Measurements from ENCODE around the gene DTD2. TPM values are rescaled to one million over a fixed set of nuclear protein-coding genes. Genes with fewer than 3 reads are reported as not detected.

DTD2 gene
- total RNA-seq, 1 experiment from 2014 or later, result 36.8 TPM

- no peak for TF ChIP-seq EZH2phosphoT487 (IDR thresholded peaks at IDR 0.05; ENCODE audit: borderline replicate concordance, low read length)
- TF ChIP-seq, protein P1, sequence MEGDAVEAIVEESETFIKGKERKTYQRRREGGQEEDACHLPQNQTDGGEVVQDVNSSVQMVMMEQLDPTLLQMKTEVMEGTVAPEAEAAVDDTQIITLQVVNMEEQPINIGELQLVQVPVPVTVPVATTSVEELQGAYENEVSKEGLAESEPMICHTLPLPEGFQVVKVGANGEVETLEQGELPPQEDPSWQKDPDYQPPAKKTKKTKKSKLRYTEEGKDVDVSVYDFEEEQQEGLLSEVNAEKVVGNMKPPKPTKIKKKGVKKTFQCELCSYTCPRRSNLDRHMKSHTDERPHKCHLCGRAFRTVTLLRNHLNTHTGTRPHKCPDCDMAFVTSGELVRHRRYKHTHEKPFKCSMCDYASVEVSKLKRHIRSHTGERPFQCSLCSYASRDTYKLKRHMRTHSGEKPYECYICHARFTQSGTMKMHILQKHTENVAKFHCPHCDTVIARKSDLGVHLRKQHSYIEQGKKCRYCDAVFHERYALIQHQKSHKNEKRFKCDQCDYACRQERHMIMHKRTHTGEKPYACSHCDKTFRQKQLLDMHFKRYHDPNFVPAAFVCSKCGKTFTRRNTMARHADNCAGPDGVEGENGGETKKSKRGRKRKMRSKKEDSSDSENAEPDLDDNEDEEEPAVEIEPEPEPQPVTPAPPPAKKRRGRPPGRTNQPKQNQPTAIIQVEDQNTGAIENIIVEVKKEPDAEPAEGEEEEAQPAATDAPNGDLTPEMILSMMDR (conservative IDR thresholded peaks at IDR 0.05; ENCODE audit: low read depth, low read length), result no peak
- TF ChIP-seq EZH2 (IDR thresholded peaks at IDR 0.05; ENCODE audit: low read length, unreplicated experiment), result no peak
- BruUV-seq (replicated peaks), result no TSS peak
- no peak overlapping the region for H3K4me3 ChIP-seq (ENCODE audit: low read length)
- no peaks in the 10 kb centered on the region for H3K9me2 ChIP-seq (replicated peaks; ENCODE audit: low read length)
- no peak for DNase-seq
- POLR2A ChIA-PET (ENCODE audit: unreplicated experiment), result interaction anchor here (0.6 kb wide), 1 partner anchor 25 kb away, joined by 4 read pairs; no protein-coding TSS in a partner anchor
- no peaks in the 10 kb centered on the region for H3K36me3 ChIP-seq (ENCODE audit: low read depth, low read length)
- peaks cover 5% of the 10 kb centered on the region for H3F3A ChIP-seq (ENCODE audit: low read length, unreplicated experiment)
- no peak overlapping the region for H3K9ac ChIP-seq (ENCODE audit: low read length)
- H2AFZ ChIP-seq (ENCODE audit: low read length), result no peak overlapping the region
- CTCF ChIA-PET, result interaction anchor here (0.6 kb wide), 1 partner anchor 1143 kb away, joined by 5 read pairs; no protein-coding TSS in a partner anchor
- no peak overlapping the region for H3K4me2 ChIP-seq (ENCODE audit: low read length)
- H3K9me3 ChIP-seq (ENCODE audit: low read length), result no peaks in the 10 kb centered on the region
- H3K27ac ChIP-seq (ENCODE audit: low read length), result no peak overlapping the region
- peaks cover 31% of the 10 kb centered on the region for H3K4me1 ChIP-seq (ENCODE audit: insufficient read depth, low read length)
- no peak for ATAC-seq
- H4K20me1 ChIP-seq (ENCODE audit: low read length), result 0 out of 2 replicates have a peak, but pooled peaks cover 3% of the 10 kb centered on the region
- intact Hi-C loops (cut with micrococcal nuclease), result no loop called here
- H3K79me2 ChIP-seq (ENCODE audit: low read length), result no peaks in the 10 kb centered on the region
- H3K27me3 ChIP-seq (ENCODE audit: low read length), result no peaks in the 10 kb centered on the region
Observed at GRCh38 chr14:31445703-31446102, 11.6 kb downstream of the DTD2 start.

DNA sequence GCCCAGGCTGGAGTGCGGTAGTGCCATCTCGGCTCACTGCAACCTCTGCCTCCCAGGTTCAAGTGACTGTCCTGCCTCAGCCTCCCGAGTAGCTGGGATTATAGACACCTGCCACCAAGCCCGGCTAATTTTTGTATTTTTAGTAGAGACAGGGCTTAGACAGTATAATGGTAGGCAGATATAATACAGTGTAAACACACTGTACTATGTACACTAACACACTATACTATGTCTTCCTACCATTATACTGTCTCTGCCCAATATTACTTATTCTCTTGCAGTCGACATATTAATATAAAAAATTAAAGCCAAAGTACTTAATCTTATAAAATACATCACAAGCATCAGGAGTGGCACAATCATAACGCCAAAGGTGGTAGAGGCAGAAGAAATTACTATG lies 15.0 kb downstream of the DTD2 start:
- peaks cover 11% of the 10 kb centered on the region; the same call in 1 of the 2 replicates for H3K4me1 ChIP-seq (ENCODE audit: insufficient read depth, low read length)
- H3K36me3 ChIP-seq (ENCODE audit: low read depth, low read length), result no peaks in the 10 kb centered on the region
- H3K9me3 ChIP-seq (ENCODE audit: low read length), result no peaks in the 10 kb centered on the region
- H3K27ac ChIP-seq (ENCODE audit: low read length), result no peak overlapping the region
- H3K27me3 ChIP-seq (ENCODE audit: low read length), result no peaks in the 10 kb centered on the region
- no peak for DNase-seq
- no peaks in the 10 kb centered on the region for H3K79me2 ChIP-seq (ENCODE audit: low read length)
- ChIA-PET CTCF (interaction anchor here (1.0 kb wide), 1 partner anchor 22 kb away, joined by 4 read pairs; the partner anchor contains the start of gene HEATR5A), POLR2A (ENCODE audit: unreplicated experiment) (interaction anchor here (0.7 to 1.1 kb wide), 2 partner anchors 22 to 517 kb away, joined by 8 to 16 read pairs; partner anchors contain the start of gene HEATR5A)
- peak; percentile 33; the same call in 1 of the 2 replicates for ATAC-seq
- no peak overlapping the region for H3K9ac ChIP-seq (ENCODE audit: low read length)
- no TSS peak for BruUV-seq (replicated peaks)
- no peaks in the 10 kb centered on the region for H4K20me1 ChIP-seq (ENCODE audit: low read length)
- no peak overlapping the region for H2AFZ ChIP-seq (ENCODE audit: low read length)
- TF ChIP-seq EZH2 (IDR thresholded peaks at IDR 0.05; ENCODE audit: low read length, unreplicated experiment) (no peak), EZH2phosphoT487 (IDR thresholded peaks at IDR 0.05; ENCODE audit: borderline replicate concordance, low read length) (no peak)
- TF ChIP-seq, protein P1 (conservative IDR thresholded peaks at IDR 0.05; ENCODE audit: low read depth, low read length), result no peak
- no peak overlapping the region for H3K4me2 ChIP-seq (ENCODE audit: low read length)
- intact Hi-C loops (cut with micrococcal nuclease), result no loop called here
- no peaks in the 10 kb centered on the region for H3K9me2 ChIP-seq (replicated peaks; ENCODE audit: low read length)
- no peaks in the 10 kb centered on the region for H3F3A ChIP-seq (ENCODE audit: low read length, unreplicated experiment)
- no peak overlapping the region for H3K4me3 ChIP-seq (ENCODE audit: low read length)
